Tibial nerve (tissue), 4 donors: Measurements from ENCODE around the gene CALM1.

Experiments used
- EP300 ChIP-seq, 2 donors: sonication (generic); formaldehyde crosslinking; IDR thresholded peaks; one replicate each; pipeline ENCODE4 v1.6.1; 2017; ENCODE audit warnings: antibody characterized with exemption in 2 of 2, mild to moderate bottlenecking in 1 of 2
- POLR2A ChIP-seq, 2 donors: fragments of 450-650 bp; IDR thresholded peaks; one replicate each; pipeline ENCODE4 v1.6.1; 2017; ENCODE audit warnings: antibody characterized with exemption in 2 of 2, mild to moderate bottlenecking in 2 of 2, moderate library complexity in 2 of 2
- TF ChIP-seq, protein P1 (sequence below), 5 experiments: fragments of 200-600 bp in 3 of 5; fragments of 450-650 bp in 2 of 5; sonication (generic) in 3 of 5; IDR thresholded peaks; one replicate each; pipeline ENCODE4 v1.5.1; 2016 to 2019; ENCODE audit warnings: antibody characterized with exemption in 5 of 5, mild to moderate bottlenecking in 3 of 5, moderate library complexity in 2 of 5

DNA sequence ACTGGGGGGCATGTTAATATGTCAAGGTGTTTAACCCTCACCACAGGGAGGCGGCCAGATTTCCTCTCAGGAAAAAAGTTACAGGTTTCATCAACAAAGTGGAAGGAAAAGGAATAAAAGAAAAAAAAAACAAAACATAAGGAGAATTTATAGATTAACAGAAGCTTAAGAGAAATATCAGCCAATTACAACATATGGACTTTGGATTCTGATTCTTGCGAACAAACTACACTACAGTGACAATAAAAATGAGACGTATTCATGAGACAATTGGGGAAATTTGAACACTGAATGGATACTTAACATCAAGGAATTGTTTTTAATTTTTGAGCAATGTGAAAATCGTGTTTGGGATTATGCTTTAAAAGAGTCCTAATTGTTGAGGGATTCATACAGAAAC is 60.4 kb downstream of the CALM1 start:
- no peak for TF ChIP-seq POLR2A (IDR thresholded peaks at IDR 0.05)
- TF ChIP-seq, protein P1, sequence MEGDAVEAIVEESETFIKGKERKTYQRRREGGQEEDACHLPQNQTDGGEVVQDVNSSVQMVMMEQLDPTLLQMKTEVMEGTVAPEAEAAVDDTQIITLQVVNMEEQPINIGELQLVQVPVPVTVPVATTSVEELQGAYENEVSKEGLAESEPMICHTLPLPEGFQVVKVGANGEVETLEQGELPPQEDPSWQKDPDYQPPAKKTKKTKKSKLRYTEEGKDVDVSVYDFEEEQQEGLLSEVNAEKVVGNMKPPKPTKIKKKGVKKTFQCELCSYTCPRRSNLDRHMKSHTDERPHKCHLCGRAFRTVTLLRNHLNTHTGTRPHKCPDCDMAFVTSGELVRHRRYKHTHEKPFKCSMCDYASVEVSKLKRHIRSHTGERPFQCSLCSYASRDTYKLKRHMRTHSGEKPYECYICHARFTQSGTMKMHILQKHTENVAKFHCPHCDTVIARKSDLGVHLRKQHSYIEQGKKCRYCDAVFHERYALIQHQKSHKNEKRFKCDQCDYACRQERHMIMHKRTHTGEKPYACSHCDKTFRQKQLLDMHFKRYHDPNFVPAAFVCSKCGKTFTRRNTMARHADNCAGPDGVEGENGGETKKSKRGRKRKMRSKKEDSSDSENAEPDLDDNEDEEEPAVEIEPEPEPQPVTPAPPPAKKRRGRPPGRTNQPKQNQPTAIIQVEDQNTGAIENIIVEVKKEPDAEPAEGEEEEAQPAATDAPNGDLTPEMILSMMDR (IDR thresholded peaks at IDR 0.05): no peak
- TF ChIP-seq EP300 (IDR thresholded peaks at IDR 0.05): no peak
